GM12891 (cell line): ENCODE measurements around the gene POLE3.

Source experiments
- PAX5 ChIP-seq: IDR thresholded peaks from 2 replicates; pipeline ENCODE4 v1.6.1; 2011; ENCODE audit warnings: low read length, moderate library complexity, mild to moderate bottlenecking; ENCODE audit not compliant: insufficient read depth, severe bottlenecking
- POLR2A ChIP-seq: IDR thresholded peaks from 2 replicates; pipeline ENCODE4 v1.6.1; 2011; ENCODE audit warnings: low read depth, low read length, control low read depth
- POLR2AphosphoS5 ChIP-seq: IDR thresholded peaks from 2 replicates; pipeline ENCODE4 v1.6.1; 2011; ENCODE audit warnings: low read depth, low read length, control low read depth
- TAF1 ChIP-seq: IDR thresholded peaks from 2 replicates; pipeline ENCODE4 v1.6.1; 2011; ENCODE audit warnings: low read depth, low read length, control low read depth

- TF ChIP-seq PAX5: no peak
- no peak for TF ChIP-seq TAF1
- no peak for TF ChIP-seq POLR2A
- TF ChIP-seq POLR2AphosphoS5: no peak
Observed at GRCh38 chr9:113397203-113397631, 13.3 kb downstream of the POLE3 start.
